HG03175 (cell line): ENCODE results near the gene DISC1.
"Not testable (repeated sequence)": the region's sequence is repeated elsewhere in the genome, so short reads cannot be mapped to it uniquely, and the experiment has no call there.

Experiments used
- ATAC-seq: cut with Tn5 transposase; IDR thresholded peaks from one replicate; pipeline ENCODE4 v1.9.1; 2021; ENCODE audit warnings: mild to moderate bottlenecking, moderate library complexity; ENCODE audit not compliant: unreplicated experiment

DISC1 gene

GRCh38 chr1:231724041-231724440, 97.5 kb downstream of the DISC1 start:
- no peak for ATAC-seq

DNA sequence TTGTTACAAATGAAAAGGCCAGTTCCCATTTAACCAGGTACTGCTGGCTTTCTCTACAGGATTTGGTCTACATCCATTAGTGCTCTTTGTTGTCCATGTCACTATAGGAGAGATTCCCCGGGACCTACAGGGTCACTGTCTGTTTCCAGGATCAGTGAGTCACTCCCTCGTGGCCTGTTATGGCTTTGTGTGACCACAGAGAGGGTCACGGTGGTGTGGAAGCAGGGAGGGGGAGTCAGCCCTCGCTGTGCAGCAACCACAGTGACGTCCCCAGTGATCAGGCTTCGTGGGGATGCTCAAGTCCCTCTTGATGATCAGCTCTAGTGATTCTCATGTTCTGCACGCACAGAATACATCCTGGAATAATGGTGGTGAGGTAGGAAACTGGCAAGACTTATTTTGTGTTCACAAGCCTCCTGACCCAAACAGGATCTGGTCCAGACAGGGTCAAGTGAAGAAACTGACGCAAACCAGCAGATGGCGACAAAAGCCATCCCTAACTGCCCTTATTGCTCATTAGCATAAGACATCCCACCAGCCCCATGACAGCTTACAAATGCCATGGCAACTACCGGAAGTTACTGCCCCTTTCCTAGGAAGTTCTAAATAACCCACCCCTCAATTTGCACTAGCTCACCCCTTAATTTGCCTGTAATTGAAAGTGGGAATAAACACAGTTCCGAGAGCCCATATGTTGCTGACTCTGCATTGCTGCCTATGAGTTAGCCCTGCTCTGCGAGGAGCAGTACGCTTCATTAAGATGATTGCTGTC, 98.5 kb downstream of the DISC1 start:
- no peak for ATAC-seq

- ATAC-seq, result no peak
Observed at GRCh38 chr1:231727171-231727570, 100.6 kb downstream of the DISC1 start.

DNA sequence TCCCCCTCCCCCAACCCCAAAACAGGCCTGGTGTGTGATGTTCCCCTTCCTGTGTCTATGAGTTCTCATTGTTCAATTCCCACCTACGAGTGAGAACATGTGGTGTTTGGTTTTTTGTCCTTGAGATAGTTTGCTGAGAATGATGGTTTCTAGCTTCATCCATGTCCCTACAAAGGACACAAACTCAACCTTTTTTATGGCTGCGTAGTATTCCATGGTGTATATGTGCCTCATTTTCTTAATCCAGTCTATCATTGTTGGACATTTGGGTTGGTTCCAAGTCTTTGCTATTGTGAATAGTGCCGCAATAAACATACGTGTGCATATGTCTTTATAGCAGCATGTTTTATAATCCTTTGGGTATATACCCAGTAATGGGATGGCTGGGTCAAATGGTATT, 102.4 kb downstream of the DISC1 start:
- not testable (repeated sequence) for ATAC-seq

GRCh38 chr1:231729544-231729943, 103.0 kb downstream of the DISC1 start:
- ATAC-seq, result no peak

DNA sequence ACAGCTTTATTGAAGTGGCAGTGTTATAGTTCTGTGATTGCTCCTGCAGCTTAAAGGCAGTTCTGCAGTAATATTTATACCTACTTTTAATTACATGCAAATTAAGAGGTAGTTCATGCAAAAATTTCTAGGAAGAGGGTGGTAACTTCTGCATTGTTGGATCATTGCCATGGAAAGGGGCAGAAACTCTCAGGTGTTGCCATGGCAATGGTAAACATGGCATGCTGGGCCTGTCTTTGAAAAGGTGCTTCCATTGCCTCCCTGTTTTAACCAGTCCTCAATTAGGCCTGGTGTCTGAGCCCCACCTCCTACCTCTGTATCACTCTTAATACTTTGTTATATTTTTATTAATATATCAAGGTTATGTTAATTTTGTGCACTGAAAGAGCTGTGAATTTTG, 104.7 kb downstream of the DISC1 start:
- no peak for ATAC-seq

DNA sequence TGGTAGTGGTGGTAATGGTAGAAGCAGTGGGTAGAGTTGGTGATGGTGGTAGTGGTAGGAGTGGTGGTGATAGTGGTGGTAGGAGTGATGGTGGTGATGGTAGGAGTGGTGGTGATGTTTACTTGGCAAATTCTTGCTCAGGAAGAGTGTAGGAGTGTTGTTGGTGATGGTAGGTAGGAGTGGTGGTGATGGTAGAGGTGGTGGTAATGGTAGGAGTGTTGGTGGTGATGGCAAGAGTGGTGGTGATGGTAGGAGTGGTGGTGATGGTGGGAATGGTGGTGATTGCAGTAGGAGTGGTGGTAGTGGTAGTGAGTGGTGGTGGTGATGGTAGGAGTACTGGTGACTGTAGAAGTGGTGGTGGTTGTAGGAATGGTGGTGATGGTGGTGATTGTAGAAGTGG, 106.5 kb downstream of the DISC1 start:
- no peak for ATAC-seq

DNA sequence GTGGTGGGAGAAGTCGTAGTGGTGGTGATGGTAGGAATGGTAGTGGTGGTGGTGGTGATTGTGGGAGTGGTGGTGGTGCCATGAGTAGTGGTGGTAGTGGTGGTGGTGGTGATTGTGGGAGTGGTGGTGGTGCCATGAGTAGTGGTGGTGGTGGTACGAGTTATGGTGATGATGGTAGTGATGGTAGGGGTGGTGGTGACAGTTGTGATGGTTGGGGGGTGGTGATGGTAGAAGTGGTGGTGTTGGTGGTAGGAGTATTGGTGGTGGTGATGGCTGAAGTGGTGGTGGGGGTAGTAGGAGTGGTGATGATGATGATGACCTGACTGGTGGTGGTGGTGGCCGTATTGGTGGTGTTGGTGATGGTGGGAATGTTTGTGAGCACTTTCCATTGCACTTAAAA, 107.1 kb downstream of the DISC1 start:
- no peak for ATAC-seq

DNA sequence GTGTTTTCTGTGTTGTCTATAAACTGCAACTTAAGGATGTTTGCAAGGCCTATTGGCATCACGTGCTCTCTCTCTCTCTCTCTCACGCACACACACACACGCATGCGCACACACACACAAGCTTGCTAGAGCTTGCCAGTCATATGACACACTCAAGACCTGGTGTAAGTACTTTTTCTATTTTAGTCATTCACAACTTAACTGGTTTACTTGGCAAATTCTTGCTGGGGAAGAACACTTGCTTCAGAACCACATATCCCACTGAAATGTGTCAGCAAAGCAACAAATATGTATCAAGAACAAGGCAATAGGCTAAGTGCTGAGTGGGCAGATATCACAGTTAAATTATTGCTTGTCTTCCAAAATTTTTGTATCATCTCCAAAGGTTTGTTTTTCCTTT, 107.8 kb downstream of the DISC1 start:
- ATAC-seq, result no peak

DNA sequence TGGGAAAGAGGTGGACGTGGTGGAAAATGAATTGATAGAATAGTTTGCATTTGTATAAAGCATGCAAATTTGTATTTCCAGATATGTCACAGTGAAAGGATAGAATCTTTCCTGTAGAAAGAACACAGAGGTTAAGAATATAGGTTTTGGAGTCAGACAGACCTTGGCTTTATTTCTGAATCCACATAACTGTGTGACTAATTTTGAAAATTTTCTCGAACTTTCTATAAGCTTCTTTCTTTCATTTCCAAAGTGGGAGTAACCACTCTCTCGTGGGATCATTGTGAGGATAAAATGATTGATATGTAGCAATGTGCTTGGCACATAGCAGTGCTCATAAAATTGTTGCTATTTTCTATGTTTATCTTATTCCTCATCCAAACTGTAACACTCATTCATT, 108.8 kb downstream of the DISC1 start:
- ATAC-seq, result no peak

DNA sequence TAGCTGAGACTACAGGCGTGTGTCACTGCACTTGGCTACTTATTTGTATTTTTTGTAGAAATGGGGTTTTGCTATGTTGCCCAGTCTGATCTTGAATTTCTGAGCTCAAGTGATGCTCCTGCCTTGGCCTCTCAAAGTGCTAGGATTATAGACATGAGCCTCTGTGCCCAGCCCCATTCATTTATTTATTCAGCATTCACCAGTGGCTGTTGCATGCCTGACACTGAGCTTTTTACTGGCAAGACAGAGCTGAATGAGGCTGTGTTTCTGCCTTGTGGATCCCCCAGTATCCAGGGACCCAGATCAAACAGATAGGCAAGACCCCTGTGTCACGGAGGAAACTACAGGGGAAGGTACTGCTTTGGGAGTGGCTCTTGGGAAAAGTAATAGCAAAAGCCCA, 109.4 kb downstream of the DISC1 start:
- no peak for ATAC-seq

DNA sequence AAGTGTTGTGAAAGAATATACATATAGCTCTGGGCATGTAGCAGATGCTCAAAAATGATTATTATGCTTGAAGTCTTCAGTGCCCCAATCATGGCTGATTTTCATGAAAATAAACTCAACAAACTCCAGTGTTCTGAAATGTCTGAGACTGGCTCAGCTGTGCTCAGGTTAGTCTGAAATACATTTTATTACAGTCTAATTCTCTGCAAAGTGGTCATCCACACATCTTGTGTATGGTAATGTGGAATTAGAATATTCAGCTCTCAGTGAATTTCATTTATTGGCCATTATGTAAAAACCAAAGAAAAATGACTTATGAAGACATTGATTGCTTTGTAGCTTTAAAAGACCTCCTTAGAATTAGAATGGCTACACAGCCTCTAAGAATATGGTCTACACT, 109.9 kb downstream of the DISC1 start:
- no peak for ATAC-seq

DNA sequence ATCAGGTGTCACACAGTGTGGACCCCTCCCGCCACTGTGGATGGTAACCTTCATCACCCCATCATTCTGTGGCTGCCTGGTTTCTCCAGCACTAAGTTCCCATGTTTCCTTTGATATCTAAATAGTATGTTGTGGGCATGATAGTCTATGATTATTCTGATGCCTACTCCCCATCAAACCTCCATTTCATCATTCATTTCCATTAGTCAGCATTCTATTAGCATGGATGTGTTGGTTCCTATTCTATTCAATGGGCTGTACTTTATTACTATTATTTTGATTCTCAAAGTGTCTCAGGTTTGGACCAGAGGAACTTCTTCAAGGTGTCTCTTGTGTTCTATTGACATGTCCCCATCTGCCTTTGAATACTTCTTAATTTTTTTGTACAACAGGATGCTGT, 112.0 kb downstream of the DISC1 start:
- no peak for ATAC-seq

- no peak for ATAC-seq
Observed at GRCh38 chr1:231743966-231744365, 117.4 kb downstream of the DISC1 start.

DNA sequence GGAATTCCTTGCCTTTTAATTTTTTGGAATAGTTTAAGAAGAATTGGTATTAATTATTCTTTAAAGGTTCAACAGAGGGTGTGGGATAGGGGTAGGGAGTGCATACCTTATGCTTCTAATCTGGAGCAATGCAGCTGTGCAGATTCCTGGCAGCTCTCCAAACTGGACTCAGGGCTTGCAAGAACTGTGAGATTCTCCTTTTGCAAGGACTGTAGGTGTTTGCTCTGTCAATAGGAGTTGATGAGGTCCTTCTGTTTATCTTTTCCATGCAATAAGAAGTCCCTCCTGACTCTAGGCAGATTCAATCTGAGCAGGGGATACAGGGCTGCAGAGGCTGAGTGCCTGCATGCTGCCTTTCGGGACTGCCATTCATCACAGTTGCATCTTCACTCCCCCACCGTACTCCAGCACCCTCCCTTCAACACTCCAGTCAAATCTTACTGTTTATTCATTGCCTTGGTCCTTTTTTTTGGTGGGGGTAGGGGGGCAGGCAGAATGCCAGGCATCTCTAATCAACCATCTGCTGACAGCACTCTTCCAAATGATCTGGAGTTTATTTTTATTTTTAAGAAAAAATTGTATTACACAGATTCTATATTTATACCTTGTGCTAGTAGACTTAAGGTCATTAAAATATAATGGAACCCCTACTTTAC, 122.3 kb downstream of the DISC1 start:
- no peak for ATAC-seq

DNA sequence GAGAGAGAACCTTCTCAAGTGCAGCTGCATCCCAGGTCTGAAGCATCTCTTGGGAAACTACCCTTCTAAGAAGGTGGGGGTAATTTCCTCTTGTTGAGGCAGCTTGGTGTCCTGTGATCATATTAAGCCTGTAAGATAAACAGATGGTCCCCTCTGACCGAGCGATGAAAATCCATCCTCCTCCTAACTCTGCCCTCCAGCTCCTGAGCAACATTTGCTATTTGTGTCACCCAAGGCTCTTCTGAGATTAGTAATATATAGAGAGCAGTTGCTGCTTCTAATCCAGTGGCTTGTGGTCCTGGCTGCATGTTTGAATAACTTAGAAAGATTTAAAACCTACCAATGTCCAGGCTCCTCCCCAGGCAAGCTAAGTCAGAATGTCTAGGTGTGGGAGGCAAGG, 123.7 kb downstream of the DISC1 start:
- ATAC-seq, result no peak

GRCh38 chr1:231750818-231751362, 124.3 kb downstream of the DISC1 start:
- ATAC-seq, result no peak

DNA sequence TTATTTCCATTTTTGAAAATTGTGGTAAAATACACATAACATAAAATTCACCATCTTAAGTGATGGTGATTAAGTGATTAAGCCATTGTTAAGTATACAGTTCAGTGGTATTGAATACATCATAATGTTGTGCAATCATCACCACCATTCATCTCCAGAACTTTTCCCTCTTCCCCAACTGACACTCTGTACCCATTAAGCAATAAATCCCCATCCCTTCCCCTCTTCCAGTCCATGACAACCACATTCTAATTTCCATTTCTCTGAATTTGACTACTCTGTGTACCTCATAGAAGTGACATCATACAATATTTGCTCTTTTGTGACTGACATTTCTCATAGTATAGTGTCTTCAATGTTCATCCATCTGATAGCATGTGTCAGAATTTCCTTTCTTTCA, 124.8 kb downstream of the DISC1 start:
- no peak for ATAC-seq

DNA sequence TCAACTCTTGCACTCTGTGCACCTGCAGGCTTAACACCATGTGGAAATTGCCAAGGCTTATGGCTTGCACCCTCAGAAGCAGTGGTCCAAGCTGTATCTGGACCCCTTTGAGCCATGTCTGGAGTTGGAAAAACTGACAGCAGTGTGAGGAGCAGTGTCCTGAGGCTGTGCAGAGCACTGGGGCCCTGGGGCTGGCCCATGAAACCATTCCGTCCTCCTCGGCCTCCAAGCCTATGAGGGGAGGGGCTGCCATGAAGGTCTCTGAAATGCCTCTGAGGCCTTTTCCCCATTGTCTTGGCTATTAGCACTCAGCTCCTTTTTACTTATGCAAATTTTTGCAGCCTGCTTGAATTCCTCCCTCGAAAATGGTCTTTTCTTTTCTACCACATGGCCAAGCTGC, 126.7 kb downstream of the DISC1 start:
- no peak for ATAC-seq

DNA sequence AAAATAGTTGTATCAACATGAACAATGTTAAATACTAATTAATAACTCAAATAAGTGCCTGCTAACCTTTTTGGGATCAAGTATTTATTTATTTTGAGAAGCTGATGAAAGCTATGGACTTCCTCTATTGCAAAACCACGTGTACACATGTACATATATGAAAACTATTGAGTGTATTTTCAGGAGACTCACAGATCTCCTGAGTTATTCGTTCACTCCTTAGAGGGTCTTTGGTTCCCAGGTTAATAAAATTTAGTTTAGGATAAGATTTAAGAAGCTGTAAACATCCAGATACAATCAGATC, 130.5 kb downstream of the DISC1 start:
- peak; percentile 50 for ATAC-seq

DNA sequence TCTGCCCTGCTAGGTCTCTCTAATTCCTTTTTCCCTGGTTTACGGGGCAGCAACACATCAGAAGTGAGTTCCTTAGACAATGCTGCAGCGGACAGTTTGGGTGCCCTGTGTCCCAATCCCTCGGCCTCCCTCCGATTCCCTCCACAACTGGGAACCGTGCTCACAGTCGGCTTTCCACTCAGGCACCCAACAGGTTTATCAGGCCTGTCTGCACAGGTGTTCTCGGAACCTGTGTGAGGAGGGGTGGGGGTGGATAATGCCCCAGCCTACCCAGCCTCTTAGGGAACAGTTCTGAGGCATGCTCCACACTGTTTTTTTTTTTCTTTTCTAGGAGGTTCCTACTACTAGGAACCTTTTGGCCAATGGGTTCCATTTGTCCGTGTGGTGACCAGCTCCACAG, 131.2 kb downstream of the DISC1 start:
- ATAC-seq, result no peak

DNA sequence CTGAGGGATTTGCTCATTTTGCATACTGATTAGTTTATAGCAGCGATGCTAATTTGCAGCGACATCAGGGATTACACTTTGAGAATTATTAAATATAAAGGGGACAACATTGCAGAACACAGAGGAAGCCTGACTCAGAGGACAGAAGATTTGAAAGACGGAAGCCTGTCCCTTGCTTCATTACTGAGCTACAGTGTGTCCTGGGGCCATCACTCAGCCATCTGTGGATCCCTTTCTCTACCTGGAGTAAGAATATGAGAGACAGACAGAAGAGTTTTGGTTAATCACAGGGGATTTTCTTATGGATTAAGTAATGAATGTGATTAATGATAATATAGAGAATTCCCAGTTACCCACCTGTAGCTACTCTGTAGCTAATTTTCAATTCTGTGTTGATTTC, 134.7 kb downstream of the DISC1 start:
- ATAC-seq, result no peak
